ENCODE data around the gene SSH3. TPM values are rescaled to one million over a fixed set of nuclear protein-coding genes. Genes with fewer than 3 reads are reported as not detected.

SSH3 gene
- total and polyA plus RNA-seq, 2 donors (not counting 1 experiment from before 2014, with no cell fraction given): 6.9 to 15.7 TPM

DNA sequence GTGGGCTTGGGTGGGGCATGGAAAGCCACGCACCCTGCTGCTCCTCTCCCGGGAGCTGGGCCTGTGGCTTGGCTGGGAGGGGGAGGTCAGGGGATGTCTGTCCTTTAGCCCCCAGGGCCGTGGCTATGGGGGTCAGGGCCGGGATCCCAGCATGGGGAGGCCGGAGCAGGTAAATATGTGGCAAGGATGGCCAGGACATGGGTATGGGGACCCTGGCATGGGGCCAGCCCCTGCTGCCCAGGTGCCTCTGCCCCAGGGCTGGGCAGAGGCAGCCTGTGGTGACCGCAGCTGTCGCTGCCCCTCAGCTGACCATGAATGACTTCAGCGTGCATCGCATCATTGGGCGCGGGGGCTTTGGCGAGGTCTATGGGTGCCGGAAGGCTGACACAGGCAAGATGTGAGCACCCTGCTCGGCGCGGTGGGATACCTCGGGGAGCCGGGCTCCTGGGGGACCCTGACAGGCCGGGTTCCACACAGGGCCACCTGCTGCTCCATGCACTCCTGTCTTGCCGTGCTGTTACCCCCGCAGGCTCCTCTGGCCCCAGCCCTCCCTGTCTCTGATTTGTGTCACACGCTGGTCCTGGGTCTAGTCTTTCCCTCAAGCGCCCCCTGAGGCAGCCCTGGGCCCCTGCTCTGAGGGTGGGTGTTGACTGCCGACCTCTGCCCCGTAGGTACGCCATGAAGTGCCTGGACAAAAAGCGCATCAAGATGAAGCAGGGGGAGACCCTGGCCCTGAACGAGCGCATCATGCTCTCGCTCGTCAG lies 22.4 kb upstream of the SSH3 start:
- Histone ChIP-seq H3K4me2 (ENCODE audit: extremely low read depth, insufficient read depth, low read length) (no peak overlapping the region), H3K4me1 (ENCODE audit: control insufficient read depth, extremely low read depth, insufficient read depth, low read length) (peaks cover 15% of the 10 kb centered on the region), H4K20me1 (ENCODE audit: control insufficient read depth, extremely low read depth, insufficient read depth, low read length) (no peaks in the 10 kb centered on the region), H3K79me2 (ENCODE audit: control insufficient read depth, insufficient read depth, low read length) (peaks cover 6% of the 10 kb centered on the region), H3K4me3 (replicated peaks in 1 of 4; ENCODE audit: control extremely low read depth in 1 of 4, insufficient read depth in 1 of 4, low read depth in 3 of 4, low read length in 4 of 4) (no peak overlapping the region), H3K27ac (ENCODE audit: insufficient read depth, low read length) (no peak overlapping the region), H3K36me3 (ENCODE audit: control insufficient read depth, insufficient read depth, low read length) (peaks cover 37% of the 10 kb centered on the region), H3K9me3 (ENCODE audit: control insufficient read depth, insufficient read depth, low read depth, low read length) (no peaks in the 10 kb centered on the region), H3K9ac (ENCODE audit: insufficient read depth, low read length) (no peak overlapping the region), H2AFZ (ENCODE audit: low read length) (no peak overlapping the region), H3K27me3 (ENCODE audit: control insufficient read depth, insufficient read depth, low read length) (no peaks in the 10 kb centered on the region)
- DNase-seq (ENCODE audit: low read depth in 2 of 2): no peak
- TF ChIP-seq, protein P1, sequence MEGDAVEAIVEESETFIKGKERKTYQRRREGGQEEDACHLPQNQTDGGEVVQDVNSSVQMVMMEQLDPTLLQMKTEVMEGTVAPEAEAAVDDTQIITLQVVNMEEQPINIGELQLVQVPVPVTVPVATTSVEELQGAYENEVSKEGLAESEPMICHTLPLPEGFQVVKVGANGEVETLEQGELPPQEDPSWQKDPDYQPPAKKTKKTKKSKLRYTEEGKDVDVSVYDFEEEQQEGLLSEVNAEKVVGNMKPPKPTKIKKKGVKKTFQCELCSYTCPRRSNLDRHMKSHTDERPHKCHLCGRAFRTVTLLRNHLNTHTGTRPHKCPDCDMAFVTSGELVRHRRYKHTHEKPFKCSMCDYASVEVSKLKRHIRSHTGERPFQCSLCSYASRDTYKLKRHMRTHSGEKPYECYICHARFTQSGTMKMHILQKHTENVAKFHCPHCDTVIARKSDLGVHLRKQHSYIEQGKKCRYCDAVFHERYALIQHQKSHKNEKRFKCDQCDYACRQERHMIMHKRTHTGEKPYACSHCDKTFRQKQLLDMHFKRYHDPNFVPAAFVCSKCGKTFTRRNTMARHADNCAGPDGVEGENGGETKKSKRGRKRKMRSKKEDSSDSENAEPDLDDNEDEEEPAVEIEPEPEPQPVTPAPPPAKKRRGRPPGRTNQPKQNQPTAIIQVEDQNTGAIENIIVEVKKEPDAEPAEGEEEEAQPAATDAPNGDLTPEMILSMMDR (conservative IDR thresholded peaks at IDR 0.05 in 1 of 2, IDR thresholded peaks at IDR 0.05 in 1 of 2; ENCODE audit: low read depth in 1 of 2, low read length in 2 of 2): no peak
- no peak for TF ChIP-seq EZH2 (IDR thresholded peaks at IDR 0.05; ENCODE audit: low read length, missing control alignments)

DNA sequence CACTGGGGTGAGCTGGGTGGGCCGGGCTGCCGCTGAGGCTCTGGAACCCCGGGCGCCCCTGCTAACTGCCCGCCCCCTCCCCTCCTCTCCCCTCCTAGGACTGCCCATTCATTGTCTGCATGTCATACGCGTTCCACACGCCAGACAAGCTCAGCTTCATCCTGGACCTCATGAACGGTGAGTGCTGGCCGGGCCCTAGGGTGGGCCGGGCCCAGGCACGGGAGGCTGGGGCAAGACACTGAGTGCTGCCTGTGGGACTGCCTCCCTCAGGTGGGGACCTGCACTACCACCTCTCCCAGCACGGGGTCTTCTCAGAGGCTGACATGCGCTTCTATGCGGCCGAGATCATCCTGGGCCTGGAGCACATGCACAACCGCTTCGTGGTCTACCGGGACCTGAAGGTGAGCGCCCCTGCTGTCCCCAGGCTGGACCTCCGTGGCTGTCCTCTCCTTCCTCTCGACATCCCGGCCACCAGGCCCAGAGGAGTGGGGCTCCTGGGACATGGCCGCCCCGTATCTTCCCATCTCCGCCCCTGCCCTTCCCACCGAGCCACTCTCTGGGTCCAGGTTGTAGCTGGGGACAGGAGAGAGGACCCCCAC lies 21.7 kb upstream of the SSH3 start:
- Histone ChIP-seq H2AFZ (ENCODE audit: low read length) (no peak overlapping the region), H3K4me3 (replicated peaks in 1 of 4; ENCODE audit: control extremely low read depth in 1 of 4, insufficient read depth in 1 of 4, low read depth in 3 of 4, low read length in 4 of 4) (no peak overlapping the region), H3K27me3 (ENCODE audit: control insufficient read depth, insufficient read depth, low read length) (no peaks in the 10 kb centered on the region), H3K9ac (ENCODE audit: insufficient read depth, low read length) (no peak overlapping the region), H3K9me3 (ENCODE audit: control insufficient read depth, insufficient read depth, low read depth, low read length) (no peaks in the 10 kb centered on the region), H3K27ac (ENCODE audit: insufficient read depth, low read length) (no peak overlapping the region), H3K4me1 (ENCODE audit: control insufficient read depth, extremely low read depth, insufficient read depth, low read length) (peaks cover 13% of the 10 kb centered on the region), H3K4me2 (ENCODE audit: extremely low read depth, insufficient read depth, low read length) (no peak overlapping the region), H3K79me2 (ENCODE audit: control insufficient read depth, insufficient read depth, low read length) (peaks cover 4% of the 10 kb centered on the region), H4K20me1 (ENCODE audit: control insufficient read depth, extremely low read depth, insufficient read depth, low read length) (no peaks in the 10 kb centered on the region), H3K36me3 (ENCODE audit: control insufficient read depth, insufficient read depth, low read length) (peaks cover 41% of the 10 kb centered on the region)
- TF ChIP-seq, protein P1 (conservative IDR thresholded peaks at IDR 0.05 in 1 of 2, IDR thresholded peaks at IDR 0.05 in 1 of 2; ENCODE audit: low read depth in 1 of 2, low read length in 2 of 2): no peak
- TF ChIP-seq EZH2 (IDR thresholded peaks at IDR 0.05; ENCODE audit: low read length, missing control alignments): no peak
- no peak for DNase-seq (ENCODE audit: low read depth in 2 of 2)

DNA sequence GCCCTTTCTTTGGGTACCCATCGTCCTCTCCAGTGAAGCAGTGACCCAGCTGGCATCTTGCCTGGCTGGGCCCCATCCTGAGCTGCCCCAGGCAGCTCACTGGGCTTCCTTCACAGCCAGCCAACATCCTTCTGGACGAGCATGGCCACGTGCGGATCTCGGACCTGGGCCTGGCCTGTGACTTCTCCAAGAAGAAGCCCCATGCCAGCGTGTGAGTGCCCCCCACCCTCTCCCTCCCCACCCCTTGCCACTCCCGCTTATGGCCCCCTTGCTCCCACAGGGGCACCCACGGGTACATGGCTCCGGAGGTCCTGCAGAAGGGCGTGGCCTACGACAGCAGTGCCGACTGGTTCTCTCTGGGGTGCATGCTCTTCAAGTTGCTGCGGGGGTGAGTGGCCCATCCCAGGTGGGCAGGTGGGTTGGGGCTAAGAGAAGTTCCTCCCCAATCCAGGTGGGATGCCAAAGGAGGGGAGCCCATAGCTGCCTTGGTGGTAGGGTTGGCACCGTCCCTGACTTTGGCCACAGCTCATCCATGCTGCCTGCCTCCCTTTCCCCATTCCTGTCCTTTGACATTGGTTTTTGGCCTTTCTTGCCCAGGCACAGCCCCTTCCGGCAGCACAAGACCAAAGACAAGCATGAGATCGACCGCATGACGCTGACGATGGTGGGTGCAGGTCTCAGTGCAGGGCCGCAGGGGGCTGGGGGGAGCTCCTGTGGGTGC lies 21.0 kb upstream of the SSH3 start:
- no peak overlapping the region for H3K27ac ChIP-seq (ENCODE audit: insufficient read depth, low read length)
- H3K27me3 ChIP-seq (ENCODE audit: control insufficient read depth, insufficient read depth, low read length): no peaks in the 10 kb centered on the region
- H3K79me2 ChIP-seq (ENCODE audit: control insufficient read depth, insufficient read depth, low read length): peaks cover 4% of the 10 kb centered on the region
- no peak overlapping the region for H3K4me2 ChIP-seq (ENCODE audit: extremely low read depth, insufficient read depth, low read length)
- H3K36me3 ChIP-seq (ENCODE audit: control insufficient read depth, insufficient read depth, low read length): peaks cover 43% of the 10 kb centered on the region
- no peak overlapping the region for H3K4me3 ChIP-seq (replicated peaks in 1 of 4; ENCODE audit: control extremely low read depth in 1 of 4, insufficient read depth in 1 of 4, low read depth in 3 of 4, low read length in 4 of 4)
- no peak for DNase-seq (ENCODE audit: low read depth in 2 of 2)
- no peaks in the 10 kb centered on the region for H4K20me1 ChIP-seq (ENCODE audit: control insufficient read depth, extremely low read depth, insufficient read depth, low read length)
- H3K4me1 ChIP-seq (ENCODE audit: control insufficient read depth, extremely low read depth, insufficient read depth, low read length): peaks cover 6% of the 10 kb centered on the region
- H2AFZ ChIP-seq (ENCODE audit: low read length): no peak overlapping the region
- TF ChIP-seq EZH2 (IDR thresholded peaks at IDR 0.05; ENCODE audit: low read length, missing control alignments): no peak
- H3K9ac ChIP-seq (ENCODE audit: insufficient read depth, low read length): no peak overlapping the region
- H3K9me3 ChIP-seq (ENCODE audit: control insufficient read depth, insufficient read depth, low read depth, low read length): no peaks in the 10 kb centered on the region

Measured in fibroblast of lung (primary cell).